Measurements from ENCODE around the gene RAPGEF6. TPM values are rescaled to one million over a fixed set of nuclear protein-coding genes. Genes with fewer than 3 reads are reported as not detected.

RAPGEF6 gene
- total RNA-seq, 1 experiment from 2014 or later: 1.8 TPM

- no peak for DNase-seq (ENCODE audit: low read depth)
Observed at GRCh38 chr5:131481569-131481968, 153.5 kb downstream of the RAPGEF6 start.

GRCh38 chr5:131475541-131475941, 159.5 kb downstream of the RAPGEF6 start:
- no peak for DNase-seq (ENCODE audit: low read depth)
- in situ Hi-C loops (cut with HindIII; ENCODE audit: low pct_unique_long_range_greater_than_20kb, low sequenced_read_pairs): no loop called here

More at GRCh38 chr5:131481569-131481968, 153.5 kb downstream of the RAPGEF6 start:
- in situ Hi-C loops (cut with HindIII; ENCODE audit: low pct_unique_long_range_greater_than_20kb, low sequenced_read_pairs): no loop called here

- no peak for DNase-seq (ENCODE audit: low read depth)
- in situ Hi-C loops (cut with HindIII; ENCODE audit: low pct_unique_long_range_greater_than_20kb, low sequenced_read_pairs): no loop called here
Observed at GRCh38 chr5:131473731-131474130, 161.3 kb downstream of the RAPGEF6 start.

GRCh38 chr5:131466171-131466766, 168.8 kb downstream of the RAPGEF6 start:
- in situ Hi-C loops (cut with HindIII; ENCODE audit: low pct_unique_long_range_greater_than_20kb, low sequenced_read_pairs): no loop called here
- DNase-seq (ENCODE audit: low read depth): peak; percentile 2

- in situ Hi-C loops (cut with HindIII; ENCODE audit: low pct_unique_long_range_greater_than_20kb, low sequenced_read_pairs): no loop called here
- no peak for DNase-seq (ENCODE audit: low read depth)
Observed at GRCh38 chr5:131463656-131464055, 171.4 kb downstream of the RAPGEF6 start.

GRCh38 chr5:131462454-131462853, 172.6 kb downstream of the RAPGEF6 start:
- DNase-seq (ENCODE audit: low read depth): no peak
- in situ Hi-C loops (cut with HindIII; ENCODE audit: low pct_unique_long_range_greater_than_20kb, low sequenced_read_pairs): no loop called here

GRCh38 chr5:131461742-131462141, 173.3 kb downstream of the RAPGEF6 start:
- no peak for DNase-seq (ENCODE audit: low read depth)
- in situ Hi-C loops (cut with HindIII; ENCODE audit: low pct_unique_long_range_greater_than_20kb, low sequenced_read_pairs): no loop called here

GRCh38 chr5:131460867-131461572, 174.0 kb downstream of the RAPGEF6 start:
- in situ Hi-C loops (cut with HindIII; ENCODE audit: low pct_unique_long_range_greater_than_20kb, low sequenced_read_pairs): no loop called here

GRCh38 chr5:131460133-131460532, 174.9 kb downstream of the RAPGEF6 start:
- no peak for DNase-seq (ENCODE audit: low read depth)
- in situ Hi-C loops (cut with HindIII; ENCODE audit: low pct_unique_long_range_greater_than_20kb, low sequenced_read_pairs): no loop called here

More at GRCh38 chr5:131460867-131461572, 174.0 kb downstream of the RAPGEF6 start:
- no peak for DNase-seq (ENCODE audit: low read depth)

- no peak for DNase-seq (ENCODE audit: low read depth)
- in situ Hi-C loops (cut with HindIII; ENCODE audit: low pct_unique_long_range_greater_than_20kb, low sequenced_read_pairs): no loop called here
Observed at GRCh38 chr5:131459216-131459615, 175.8 kb downstream of the RAPGEF6 start.

GRCh38 chr5:131457193-131457592, 177.8 kb downstream of the RAPGEF6 start:
- in situ Hi-C loops (cut with HindIII; ENCODE audit: low pct_unique_long_range_greater_than_20kb, low sequenced_read_pairs): no loop called here
- no peak for DNase-seq (ENCODE audit: low read depth)

GRCh38 chr5:131450941-131451340, 184.1 kb downstream of the RAPGEF6 start:
- DNase-seq (ENCODE audit: low read depth): no peak
- in situ Hi-C loops (cut with HindIII; ENCODE audit: low pct_unique_long_range_greater_than_20kb, low sequenced_read_pairs): no loop called here

GRCh38 chr5:131441184-131441583, 193.8 kb downstream of the RAPGEF6 start:
- in situ Hi-C loops (cut with HindIII; ENCODE audit: low pct_unique_long_range_greater_than_20kb, low sequenced_read_pairs): no loop called here
- DNase-seq (ENCODE audit: low read depth): no peak

GRCh38 chr5:131436081-131436480, 198.9 kb downstream of the RAPGEF6 start:
- in situ Hi-C loops (cut with HindIII; ENCODE audit: low pct_unique_long_range_greater_than_20kb, low sequenced_read_pairs): no loop called here

GRCh38 chr5:131433109-131433508, 201.9 kb downstream of the RAPGEF6 start:
- DNase-seq (ENCODE audit: low read depth): no peak
- in situ Hi-C loops (cut with HindIII; ENCODE audit: low pct_unique_long_range_greater_than_20kb, low sequenced_read_pairs): no loop called here

More at GRCh38 chr5:131436081-131436480, 198.9 kb downstream of the RAPGEF6 start:
- no peak for DNase-seq (ENCODE audit: low read depth)

- in situ Hi-C loops (cut with HindIII; ENCODE audit: low pct_unique_long_range_greater_than_20kb, low sequenced_read_pairs): no loop called here
- DNase-seq (ENCODE audit: low read depth): no peak
Observed at GRCh38 chr5:131431794-131432193, 203.2 kb downstream of the RAPGEF6 start.

- no peak for DNase-seq (ENCODE audit: low read depth)
- in situ Hi-C loops (cut with HindIII; ENCODE audit: low pct_unique_long_range_greater_than_20kb, low sequenced_read_pairs): no loop called here
Observed at GRCh38 chr5:131430794-131431193, 204.2 kb downstream of the RAPGEF6 start.

- in situ Hi-C loops (cut with HindIII; ENCODE audit: low pct_unique_long_range_greater_than_20kb, low sequenced_read_pairs): no loop called here
- no peak for DNase-seq (ENCODE audit: low read depth)
Observed at GRCh38 chr5:131426011-131426410, 209.0 kb downstream of the RAPGEF6 start.

GRCh38 chr5:131423056-131423455, 212.0 kb downstream of the RAPGEF6 start:
- no peak for DNase-seq (ENCODE audit: low read depth)
- in situ Hi-C loops (cut with HindIII; ENCODE audit: low pct_unique_long_range_greater_than_20kb, low sequenced_read_pairs): no loop called here

- in situ Hi-C loops (cut with HindIII; ENCODE audit: low pct_unique_long_range_greater_than_20kb, low sequenced_read_pairs): no loop called here
- DNase-seq (ENCODE audit: low read depth): no peak
Observed at GRCh38 chr5:131419877-131420276, 215.2 kb downstream of the RAPGEF6 start.

All from Caki2 (cell line).